GM12875 (cell line): ENCODE data around the gene HMGN5.

ENCODE experiments used
- H3K4me3 ChIP-seq: one replicate; pipeline ENCODE4 v1.5.1; 2011; ENCODE audit warnings: low read depth, low read length, control low read depth
- CTCF ChIP-seq: IDR thresholded peaks from 2 replicates; pipeline ENCODE4 v1.5.1; 2011; ENCODE audit warnings: low read depth, mild to moderate bottlenecking, control low read depth, inconsistent platforms, low read length, moderate library complexity, borderline replicate concordance; ENCODE audit not compliant: insufficient read depth

The HMGN5 gene

DNA sequence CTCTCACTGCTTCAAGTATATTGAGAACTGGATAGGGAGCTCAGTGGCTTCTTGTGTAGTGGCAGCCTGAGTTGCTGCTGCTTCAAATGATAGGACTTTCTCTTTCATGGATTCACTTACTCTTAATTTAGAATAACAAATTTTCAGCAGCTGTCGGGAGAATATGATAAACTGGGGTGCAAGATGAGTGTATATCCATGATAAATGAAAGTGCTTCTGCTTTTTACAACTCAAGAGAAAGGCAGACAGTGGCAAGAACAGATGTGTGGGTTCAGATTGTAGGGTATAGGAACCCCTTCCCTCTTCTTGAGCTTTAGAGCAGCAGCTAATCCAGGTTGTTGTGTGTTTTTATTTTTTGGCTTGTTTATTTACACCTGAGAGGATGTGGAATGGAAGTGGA is 1.2 kb upstream of the HMGN5 start:
- TF ChIP-seq CTCF = no peak
- H3K4me3 ChIP-seq = peak overlapping the region; percentile 76

- no peak for TF ChIP-seq CTCF
- peak overlapping the region; percentile 76 for H3K4me3 ChIP-seq
These were observed 725 bp upstream of the HMGN5 start for GRCh38 chrX:81202456-81202819.

GRCh38 chrX:81201071-81201470 is 642 bp downstream of the HMGN5 start:
- H3K4me3 ChIP-seq = no peak overlapping the region
- no peak for TF ChIP-seq CTCF

GRCh38 chrX:81195712-81196111 is 6.0 kb downstream of the HMGN5 start:
- H3K4me3 ChIP-seq = no peak overlapping the region
- TF ChIP-seq CTCF = peak; percentile 66

DNA sequence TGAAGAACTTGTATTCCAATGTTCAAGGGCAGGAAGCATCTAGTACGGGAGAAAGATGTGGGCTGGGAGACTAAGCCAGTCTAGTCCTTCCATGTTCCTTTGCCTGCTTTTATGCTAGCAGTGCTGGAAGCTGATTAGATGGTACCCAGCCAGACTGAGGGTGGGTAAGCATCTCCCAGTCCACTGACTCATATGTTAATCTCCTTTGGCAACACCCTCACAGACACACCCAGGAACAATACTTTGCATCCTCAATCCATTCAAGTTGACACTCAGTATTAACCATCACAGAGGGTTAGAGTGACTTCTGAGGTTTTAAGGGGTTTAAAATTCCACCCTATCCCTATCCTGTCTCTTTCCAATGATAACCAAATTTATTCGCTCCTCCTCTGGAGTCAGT is 6.5 kb downstream of the HMGN5 start:
- TF ChIP-seq CTCF = no peak

DNA sequence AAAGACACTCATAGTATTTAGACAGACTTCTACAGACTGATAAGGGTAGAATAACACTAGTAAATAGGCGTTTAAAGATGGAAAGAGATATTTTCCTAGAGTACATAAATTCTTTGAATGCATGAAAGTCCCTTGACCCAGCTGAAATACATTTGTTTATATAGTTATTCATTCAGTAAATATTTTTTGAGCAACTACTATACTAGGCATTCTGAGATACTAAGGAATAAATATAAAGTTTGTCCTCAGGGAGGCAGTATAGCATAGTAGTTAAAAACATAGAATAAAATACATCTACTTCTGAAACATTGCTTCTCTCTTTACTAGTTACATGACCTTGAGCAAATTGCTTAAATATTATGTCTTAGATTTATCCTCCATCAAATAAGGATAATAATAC is 27.4 kb downstream of the HMGN5 start:
- H3K4me3 ChIP-seq = no peak overlapping the region
- no peak for TF ChIP-seq CTCF

More for the DNA sequence above, 6.5 kb downstream of the HMGN5 start:
- no peak overlapping the region for H3K4me3 ChIP-seq

DNA sequence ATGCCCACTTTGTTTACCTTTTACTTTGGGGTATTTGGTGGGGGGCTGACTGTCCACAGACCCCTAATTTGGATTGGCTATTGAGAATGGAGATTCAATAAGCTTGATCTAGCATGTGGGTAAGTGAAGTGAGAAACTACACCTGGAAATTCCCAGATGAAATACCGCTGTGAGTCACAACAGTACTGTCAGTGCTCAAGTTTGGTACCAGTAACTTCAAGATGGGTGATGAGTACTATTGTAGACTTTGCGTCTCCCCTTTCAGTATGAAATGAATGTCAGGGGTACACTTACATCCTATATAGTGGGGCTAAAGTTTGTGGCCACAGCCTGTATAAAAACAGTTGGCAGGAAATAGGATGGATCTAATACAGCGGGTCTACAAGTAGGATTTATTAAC is 33.3 kb downstream of the HMGN5 start:
- no peak for TF ChIP-seq CTCF
- no peak overlapping the region for H3K4me3 ChIP-seq
